ENCODE measurements around the gene HTR3A. TPM values are rescaled to one million over a fixed set of nuclear protein-coding genes. Genes with fewer than 3 reads are reported as not detected.

HTR3A gene
- total and polyA plus RNA-seq, 9 of the 15 experiments (the other 6 are each of a cell fraction or from before 2014, with no cell fraction given): not detected

DNA sequence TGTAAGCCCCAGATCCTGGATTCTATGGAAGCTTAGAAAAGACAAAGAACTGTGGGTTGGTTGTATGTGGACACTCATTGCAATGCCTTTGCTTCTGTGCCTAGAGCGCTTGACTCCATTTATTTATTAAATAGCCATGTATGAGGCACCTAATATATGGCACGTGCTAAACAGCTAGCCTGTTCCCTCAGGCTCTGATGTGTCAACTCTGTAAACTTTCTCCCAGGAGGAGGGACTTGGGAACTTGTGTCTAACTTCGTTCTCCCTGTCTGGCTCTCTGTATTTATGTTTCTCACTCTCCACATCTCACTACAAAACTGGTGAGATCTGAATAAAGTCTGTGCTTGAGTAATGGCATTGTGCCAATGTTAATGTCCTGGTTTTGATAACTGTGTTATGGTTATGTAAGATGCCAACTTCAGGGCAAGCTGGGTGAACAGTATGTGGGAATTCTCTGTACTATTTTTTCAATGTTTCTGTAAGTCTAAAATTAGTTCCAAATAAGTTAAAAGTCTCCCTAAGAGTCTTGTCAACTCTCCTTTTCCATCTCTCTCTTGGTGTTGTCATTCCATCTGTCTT is 50.5 kb downstream of the HTR3A start:
- no TSS peak for BruUV-seq (replicated peaks)
- Histone ChIP-seq H3K4me2 (ENCODE audit: insufficient read depth, low read length) (no peak overlapping the region), H3K9me3 (replicated peaks; ENCODE audit: control insufficient read depth, insufficient read depth, low read depth, low read length) (no peaks in the 10 kb centered on the region), H3K27ac (ENCODE audit: extremely low read depth, low read depth, low read length) (no peak overlapping the region), H3K9me1 (ENCODE audit: control insufficient read depth, insufficient read depth, low read length) (no peaks in the 10 kb centered on the region), H3K9ac (ENCODE audit: insufficient read depth in 1 of 2, low read depth in 2 of 2, low read length in 2 of 2) (no peak overlapping the region), H3K27me3 (ENCODE audit: control insufficient read depth in 2 of 2, insufficient read depth in 2 of 2, low read length in 2 of 2) (peaks cover 3 to 17% of the 10 kb centered on the region in 2 experiments; a peak in 3 of 5 replicates), H3K4me3 (no peak overlapping the region), H3K36me3 (ENCODE audit: control insufficient read depth, insufficient read depth, low read length) (no peaks in the 10 kb centered on the region), H3K4me1 (replicated peaks in 1 of 2; ENCODE audit: control insufficient read depth in 2 of 2, insufficient read depth in 2 of 2, low read length in 2 of 2) (no peaks in the 10 kb centered on the region), H3K79me2 (ENCODE audit: control insufficient read depth, insufficient read depth, low read length) (no peaks in the 10 kb centered on the region), H4K20me1 (replicated peaks; ENCODE audit: control insufficient read depth, insufficient read depth, low read length) (no peaks in the 10 kb centered on the region), H2AFZ (ENCODE audit: low read depth, low read length) (no peak overlapping the region)
- ATAC-seq (no peak), DNase-seq (ENCODE audit: extremely low read depth in 1 of 4, low spot score in 3 of 4) (no peak), FAIRE-seq (no peak)
- ChIA-PET POLR2A (interaction anchor here (0.5 to 0.7 kb wide), 2 partner anchors 76 to 1515 kb away, joined by 4 read pairs; no protein-coding TSS in a partner anchor), CTCF (ENCODE audit: low intra/inter-chr PET ratio) (no interaction called here)
- 0 out of 2 replicates have a peak, but pooled peaks have one; percentile 12 for TF ChIP-seq NFIC (IDR thresholded peaks at IDR 0.05)
- TF ChIP-seq, protein P1, sequence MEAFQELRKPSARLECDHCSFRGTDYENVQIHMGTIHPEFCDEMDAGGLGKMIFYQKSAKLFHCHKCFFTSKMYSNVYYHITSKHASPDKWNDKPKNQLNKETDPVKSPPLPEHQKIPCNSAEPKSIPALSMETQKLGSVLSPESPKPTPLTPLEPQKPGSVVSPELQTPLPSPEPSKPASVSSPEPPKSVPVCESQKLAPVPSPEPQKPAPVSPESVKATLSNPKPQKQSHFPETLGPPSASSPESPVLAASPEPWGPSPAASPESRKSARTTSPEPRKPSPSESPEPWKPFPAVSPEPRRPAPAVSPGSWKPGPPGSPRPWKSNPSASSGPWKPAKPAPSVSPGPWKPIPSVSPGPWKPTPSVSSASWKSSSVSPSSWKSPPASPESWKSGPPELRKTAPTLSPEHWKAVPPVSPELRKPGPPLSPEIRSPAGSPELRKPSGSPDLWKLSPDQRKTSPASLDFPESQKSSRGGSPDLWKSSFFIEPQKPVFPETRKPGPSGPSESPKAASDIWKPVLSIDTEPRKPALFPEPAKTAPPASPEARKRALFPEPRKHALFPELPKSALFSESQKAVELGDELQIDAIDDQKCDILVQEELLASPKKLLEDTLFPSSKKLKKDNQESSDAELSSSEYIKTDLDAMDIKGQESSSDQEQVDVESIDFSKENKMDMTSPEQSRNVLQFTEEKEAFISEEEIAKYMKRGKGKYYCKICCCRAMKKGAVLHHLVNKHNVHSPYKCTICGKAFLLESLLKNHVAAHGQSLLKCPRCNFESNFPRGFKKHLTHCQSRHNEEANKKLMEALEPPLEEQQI (IDR thresholded peaks at IDR 0.05): no peak
- TF ChIP-seq SIX5 (IDR thresholded peaks at IDR 0.05; ENCODE audit: borderline replicate concordance in 1 of 2, insufficient read depth in 1 of 2, low read depth in 1 of 2, low read length in 2 of 2): no peak
- 4% methylated on average over 3 of the region's 3 CpGs for WGBS (ENCODE audit: insufficient coverage, low coverage, missing lambda C conversion rate)
- in situ Hi-C loops (cut with MboI): loop anchor here (25.0 kb wide), 1 partner anchor 737 kb away; no protein-coding TSS in a partner anchor
- intact Hi-C loops (cut with micrococcal nuclease): no loop called here
